ENCODE measurements around the gene TESPA1. TPM values are rescaled to one million over a fixed set of nuclear protein-coding genes. Genes with fewer than 3 reads are reported as not detected.
"Not testable (repeated sequence)": the region's sequence is repeated elsewhere in the genome, so short reads cannot be mapped to it uniquely, and the experiment has no call there.

The TESPA1 gene
- total and polyA plus RNA-seq, 8 donors, result 0.67 to 3.2 (median 1.2) TPM

DNA sequence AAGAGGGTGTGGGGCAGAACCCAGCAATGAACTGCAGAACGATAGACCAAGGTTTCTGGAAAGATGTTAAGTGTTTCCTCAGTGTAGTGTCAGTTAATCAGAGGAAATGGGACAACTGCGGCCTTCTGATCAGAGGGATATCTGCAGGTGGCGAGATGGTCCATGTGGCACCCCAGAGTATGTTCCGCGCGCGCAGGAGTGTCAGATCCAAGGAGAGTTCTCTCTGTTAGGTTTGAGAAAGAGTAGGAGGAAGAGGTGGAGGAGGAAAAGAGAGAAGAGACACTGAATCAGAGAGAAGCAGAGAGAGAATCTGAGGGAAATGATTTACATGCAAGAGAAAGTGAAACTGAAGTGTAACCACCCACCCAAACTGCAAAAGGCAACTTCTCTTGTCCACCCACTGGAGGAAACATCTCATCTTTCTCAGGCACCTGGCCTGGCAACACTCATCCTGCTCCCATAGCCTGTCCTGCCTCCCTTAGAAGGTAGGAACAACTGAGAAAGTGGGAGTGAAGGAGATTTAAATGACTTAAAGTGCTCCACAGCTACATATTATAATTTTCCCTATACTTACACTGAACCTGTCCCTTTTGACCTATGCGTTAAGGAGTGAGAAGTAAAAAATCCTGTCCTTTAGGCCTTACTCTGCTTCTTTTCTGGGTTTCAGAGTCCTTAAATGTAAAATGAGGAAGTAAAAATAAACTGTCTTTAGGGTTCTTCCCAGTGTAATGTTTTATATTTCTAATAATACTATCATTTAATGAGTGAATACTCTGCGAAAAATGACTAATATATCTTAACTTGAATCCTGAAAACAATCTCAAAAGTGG, 6.8 kb upstream of the TESPA1 start:
- Histone ChIP-seq H3K27me3 (no peaks in the 10 kb centered on the region), H3K36me3 (no peaks in the 10 kb centered on the region), H3K27ac (no peak overlapping the region), H3K9me3 (no peaks in the 10 kb centered on the region), H3K4me3 (no peak overlapping the region), H3K4me1 (no peaks in the 10 kb centered on the region)
- ATAC-seq (no peak), DNase-seq (no peak)
- TF ChIP-seq, protein P1, sequence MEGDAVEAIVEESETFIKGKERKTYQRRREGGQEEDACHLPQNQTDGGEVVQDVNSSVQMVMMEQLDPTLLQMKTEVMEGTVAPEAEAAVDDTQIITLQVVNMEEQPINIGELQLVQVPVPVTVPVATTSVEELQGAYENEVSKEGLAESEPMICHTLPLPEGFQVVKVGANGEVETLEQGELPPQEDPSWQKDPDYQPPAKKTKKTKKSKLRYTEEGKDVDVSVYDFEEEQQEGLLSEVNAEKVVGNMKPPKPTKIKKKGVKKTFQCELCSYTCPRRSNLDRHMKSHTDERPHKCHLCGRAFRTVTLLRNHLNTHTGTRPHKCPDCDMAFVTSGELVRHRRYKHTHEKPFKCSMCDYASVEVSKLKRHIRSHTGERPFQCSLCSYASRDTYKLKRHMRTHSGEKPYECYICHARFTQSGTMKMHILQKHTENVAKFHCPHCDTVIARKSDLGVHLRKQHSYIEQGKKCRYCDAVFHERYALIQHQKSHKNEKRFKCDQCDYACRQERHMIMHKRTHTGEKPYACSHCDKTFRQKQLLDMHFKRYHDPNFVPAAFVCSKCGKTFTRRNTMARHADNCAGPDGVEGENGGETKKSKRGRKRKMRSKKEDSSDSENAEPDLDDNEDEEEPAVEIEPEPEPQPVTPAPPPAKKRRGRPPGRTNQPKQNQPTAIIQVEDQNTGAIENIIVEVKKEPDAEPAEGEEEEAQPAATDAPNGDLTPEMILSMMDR (IDR thresholded peaks at IDR 0.05), result no peak
- intact Hi-C loops (cut with DNase I), result no loop called here

DNA sequence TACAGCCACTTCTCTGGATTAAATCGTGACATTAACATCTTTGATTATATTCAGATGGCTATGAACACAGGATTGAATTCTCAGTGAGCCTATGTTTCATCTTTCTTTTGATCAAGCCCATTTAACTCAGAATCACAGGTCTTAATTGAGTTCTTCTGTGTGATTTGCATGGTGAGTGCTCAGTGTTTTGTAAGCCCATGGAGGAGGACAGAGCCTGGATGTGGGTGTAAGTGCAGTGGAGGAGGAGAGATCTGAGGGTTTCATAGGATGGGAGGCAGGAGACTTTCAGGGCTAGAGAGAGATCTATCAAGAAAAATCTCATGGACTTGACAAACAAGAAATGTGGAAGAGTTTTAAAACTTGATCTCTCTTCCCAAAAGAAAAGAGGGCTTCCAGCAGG, 5.3 kb upstream of the TESPA1 start:
- no peaks in the 10 kb centered on the region for H3K4me1 ChIP-seq
- ATAC-seq (no peak), DNase-seq (no peak)
- H3K27ac ChIP-seq, result no peak overlapping the region
- no peaks in the 10 kb centered on the region for H3K27me3 ChIP-seq
- intact Hi-C loops (cut with DNase I), result no loop called here
- TF ChIP-seq, protein P1 (IDR thresholded peaks at IDR 0.05), result no peak
- H3K4me3 ChIP-seq, result no peak overlapping the region
- H3K9me3 ChIP-seq, result no peaks in the 10 kb centered on the region
- H3K36me3 ChIP-seq, result no peaks in the 10 kb centered on the region

DNA sequence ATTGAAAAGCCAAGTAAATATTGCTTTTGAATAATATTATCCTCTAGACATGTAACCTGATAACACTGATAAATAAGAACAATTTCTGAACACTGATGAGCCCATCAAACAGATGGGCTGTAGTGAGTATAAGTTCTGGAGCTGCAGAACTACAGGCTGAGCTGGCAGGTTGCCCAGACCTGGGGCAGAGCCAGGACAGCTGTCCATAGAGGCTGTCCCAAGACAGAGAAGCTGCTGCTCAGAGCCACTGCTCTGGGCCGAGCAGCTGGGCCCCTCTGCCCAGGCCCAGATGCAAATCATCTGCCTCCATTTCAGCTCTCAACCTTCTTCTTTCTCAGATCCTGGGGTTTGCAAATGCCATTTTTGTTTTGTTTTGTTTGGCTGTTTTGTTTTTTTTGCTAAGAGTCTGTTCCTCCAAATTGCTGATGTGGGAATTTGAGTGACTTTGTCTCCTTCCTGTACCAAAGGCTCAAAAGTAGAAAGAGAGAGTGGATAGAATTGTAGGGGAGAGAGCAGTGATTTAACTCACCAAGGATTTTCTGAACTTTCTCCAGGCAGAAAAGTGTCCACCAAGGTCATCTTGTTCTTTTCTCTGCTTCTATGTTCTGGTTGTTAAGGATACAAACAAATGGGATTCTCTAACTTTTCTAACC, 4.0 kb upstream of the TESPA1 start:
- TF ChIP-seq, protein P1 (IDR thresholded peaks at IDR 0.05), result no peak
- H3K4me3 ChIP-seq, result no peak overlapping the region
- ATAC-seq (peak; percentile 40), DNase-seq (peak in 3 of 4 donors; percentile 51 to 83 (median 75))
- peaks cover 0 to 6% of the 10 kb centered on the region in 2 donors for H3K4me1 ChIP-seq
- no peaks in the 10 kb centered on the region for H3K27me3 ChIP-seq
- intact Hi-C loops (cut with DNase I), result no loop called here
- H3K36me3 ChIP-seq, result no peaks in the 10 kb centered on the region
- H3K27ac ChIP-seq, result no peak overlapping the region
- H3K9me3 ChIP-seq, result no peaks in the 10 kb centered on the region

DNA sequence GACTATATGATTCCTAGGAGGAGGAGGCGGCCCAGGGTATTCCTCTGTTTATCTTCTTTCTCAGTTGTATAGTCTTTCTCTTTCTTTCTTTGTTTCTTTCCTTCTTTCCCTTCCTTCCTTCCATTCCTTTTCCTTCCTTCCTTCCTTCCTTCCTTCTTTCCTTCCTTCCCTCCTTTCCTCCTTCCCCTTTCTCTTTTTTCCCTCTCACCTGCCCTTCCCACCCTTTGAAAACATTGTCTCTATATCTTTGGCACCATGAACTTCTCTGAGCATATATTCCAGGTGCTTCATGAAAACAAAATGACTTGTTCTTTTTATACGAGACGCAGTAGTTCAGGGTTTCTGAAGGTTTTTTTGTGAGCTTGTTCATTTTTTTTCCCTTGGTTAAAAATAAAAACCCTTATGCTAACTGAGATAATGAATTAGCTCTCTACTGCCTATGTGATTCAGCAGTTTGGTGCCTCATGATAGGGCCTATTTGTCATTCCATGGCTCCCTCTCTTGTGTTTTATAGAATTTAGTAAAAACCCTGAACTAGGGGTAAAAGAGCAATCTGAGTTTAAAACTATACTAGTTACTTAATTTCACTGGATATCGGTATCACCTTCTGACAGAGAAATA, 3.2 kb upstream of the TESPA1 start:
- DNase-seq, result no peak
- no peak for ATAC-seq
- H3K27me3 ChIP-seq, result no peaks in the 10 kb centered on the region

DNA sequence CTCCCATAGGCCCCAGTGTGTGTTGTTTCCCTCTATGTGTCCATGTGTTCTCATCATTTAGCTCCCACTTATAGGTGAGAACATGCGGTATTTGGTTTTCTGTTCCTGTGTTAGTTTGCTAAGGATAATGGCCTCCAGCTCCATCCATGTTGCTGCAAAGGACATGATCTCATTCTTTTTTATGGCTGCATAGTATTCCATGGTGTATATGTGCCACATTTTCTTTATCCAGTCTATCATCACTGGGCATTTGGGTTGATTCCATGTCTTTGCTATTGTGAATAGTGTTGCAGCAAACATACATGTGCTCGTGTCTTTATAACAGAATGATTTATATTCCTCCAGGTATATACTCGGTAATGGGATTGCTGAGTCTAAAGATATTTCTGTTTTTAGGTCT, 2.2 kb upstream of the TESPA1 start:
- intact Hi-C loops (cut with DNase I); DNase-seq; H3K27me3 ChIP-seq; H3K36me3 ChIP-seq; ATAC-seq; H3K27ac ChIP-seq; H3K4me1 ChIP-seq; H3K4me3 ChIP-seq; H3K9me3 ChIP-seq: not testable (repeated sequence)

More for the DNA sequence above, 3.2 kb upstream of the TESPA1 start:
- no peak overlapping the region for H3K27ac ChIP-seq
- intact Hi-C loops (cut with DNase I), result no loop called here
- H3K9me3 ChIP-seq, result no peaks in the 10 kb centered on the region
- TF ChIP-seq, protein P1 (IDR thresholded peaks at IDR 0.05), result no peak
- H3K36me3 ChIP-seq, result no peaks in the 10 kb centered on the region
- H3K4me3 ChIP-seq, result no peak overlapping the region
- H3K4me1 ChIP-seq, result peaks cover 0 to 6% of the 10 kb centered on the region in 2 donors

All from left lung (tissue), 10 donors.